SK-N-MC (cell line): ENCODE measurements around the gene GYG1.

Experiments used
- EZH2 ChIP-seq: fragments of 200-600 bp; sonication (generic); IDR thresholded peaks from one replicate; pipeline ENCODE4 v1.6.1; 2017; ENCODE audit warnings: antibody characterized with exemption
- FOXP2 ChIP-seq: optimal IDR thresholded peaks from 2 replicates; pipeline ENCODE3; 2011; ENCODE audit warnings: mild to moderate bottlenecking, moderate library complexity; ENCODE audit not compliant: insufficient read depth; ENCODE audit errors: extremely low read length, control extremely low read depth
- POLR2AphosphoS5 ChIP-seq: IDR thresholded peaks from 2 replicates; pipeline ENCODE4 v1.6.1; 2012; ENCODE audit warnings: mild to moderate bottlenecking, low read depth, low read length, borderline replicate concordance

- no peak for TF ChIP-seq POLR2AphosphoS5
- no peak for TF ChIP-seq EZH2
- TF ChIP-seq FOXP2 = no peak
These were observed 46.3 kb downstream of the GYG1 start for GRCh38 chr3:149037684-149038083.
